Hematopoietic multipotent progenitor cell treated with erythropoietin and hydrocortisone succinate and interleukin-3 and kit ligand, for 8 days (in vitro differentiated cells): ENCODE measurements around the gene IGFBP7.
A peak's percentile ranks its signal among the peaks of the same experiment; 100 is the strongest.

Experiments used
- DNase-seq: peaks from one replicate; pipeline ENCODE4 v3.0.0-alpha.2; 2015

Gene IGFBP7

GRCh38 chr4:57037982-57038604 is 72.1 kb downstream of the IGFBP7 start:
- peak; percentile 58 for DNase-seq

- no peak for DNase-seq
These were observed 75.7 kb downstream of the IGFBP7 start for GRCh38 chr4:57034520-57034919.

- no peak for DNase-seq
These were observed 87.1 kb downstream of the IGFBP7 start for GRCh38 chr4:57023104-57023503.

- DNase-seq = no peak
These were observed 89.6 kb downstream of the IGFBP7 start for GRCh38 chr4:57020467-57021101.

GRCh38 chr4:57018980-57019379 is 91.2 kb downstream of the IGFBP7 start:
- no peak for DNase-seq

- DNase-seq = peak; percentile 12
These were observed 96.6 kb downstream of the IGFBP7 start for GRCh38 chr4:57013543-57014120.

- no peak for DNase-seq
These were observed 110.4 kb downstream of the IGFBP7 start for GRCh38 chr4:56999751-57000150.

GRCh38 chr4:56995525-56995924 is 114.7 kb downstream of the IGFBP7 start:
- DNase-seq = no peak

- no peak for DNase-seq
These were observed 119.9 kb downstream of the IGFBP7 start for GRCh38 chr4:56990109-56990905.

- no peak for DNase-seq
These were observed 123.2 kb downstream of the IGFBP7 start for GRCh38 chr4:56986952-56987351.

- DNase-seq = no peak
These were observed 124.0 kb downstream of the IGFBP7 start for GRCh38 chr4:56986192-56986591.

- peak; percentile 45 for DNase-seq
These were observed 128.4 kb downstream of the IGFBP7 start for GRCh38 chr4:56981795-56982201.
